ENCODE measurements around the gene ZFP90. TPM values are rescaled to one million over a fixed set of nuclear protein-coding genes. Genes with fewer than 3 reads are reported as not detected.

The ZFP90 gene
- total and polyA plus RNA-seq, 9 of the 15 experiments (the other 6 are each of a cell fraction or from before 2014, with no cell fraction given), result 0.66 to 2.9 (median 2.3) TPM

DNA sequence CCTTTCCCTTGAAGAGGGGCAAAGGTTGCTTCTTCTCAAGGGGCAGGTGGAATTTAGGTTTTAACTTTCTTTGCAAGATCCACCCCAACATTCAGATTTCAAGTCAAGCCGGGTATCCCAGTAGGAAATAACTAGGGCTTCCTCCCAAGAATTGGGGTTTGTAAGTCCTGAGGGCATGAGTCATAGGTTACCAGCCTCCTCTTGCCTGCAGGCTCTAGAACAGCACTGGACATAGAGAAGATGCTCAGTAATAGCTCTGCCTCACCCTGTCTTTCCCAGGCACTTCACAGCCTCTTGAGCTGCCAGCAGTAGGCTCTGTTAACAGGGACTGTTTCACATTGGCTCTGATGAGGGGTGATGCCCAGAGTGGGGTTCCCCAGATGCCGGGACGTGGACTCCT lies 35.8 kb upstream of the ZFP90 start (continued):
- TF ChIP-seq RCOR1 (IDR thresholded peaks at IDR 0.05; ENCODE audit: borderline replicate concordance in 1 of 2, low read depth in 2 of 2, low read length in 2 of 2), result no peak
- TF ChIP-seq MTA2 (IDR thresholded peaks at IDR 0.05; ENCODE audit: low read depth), result no peak
- TF ChIP-seq ZNF778 (CRISPR knock-in tag; IDR thresholded peaks at IDR 0.05), result no peak
- TF ChIP-seq ZZZ3 (IDR thresholded peaks at IDR 0.05), result no peak
- TF ChIP-seq KLF1 (tag; IDR thresholded peaks at IDR 0.05), result no peak
- TF ChIP-seq, protein P1, sequence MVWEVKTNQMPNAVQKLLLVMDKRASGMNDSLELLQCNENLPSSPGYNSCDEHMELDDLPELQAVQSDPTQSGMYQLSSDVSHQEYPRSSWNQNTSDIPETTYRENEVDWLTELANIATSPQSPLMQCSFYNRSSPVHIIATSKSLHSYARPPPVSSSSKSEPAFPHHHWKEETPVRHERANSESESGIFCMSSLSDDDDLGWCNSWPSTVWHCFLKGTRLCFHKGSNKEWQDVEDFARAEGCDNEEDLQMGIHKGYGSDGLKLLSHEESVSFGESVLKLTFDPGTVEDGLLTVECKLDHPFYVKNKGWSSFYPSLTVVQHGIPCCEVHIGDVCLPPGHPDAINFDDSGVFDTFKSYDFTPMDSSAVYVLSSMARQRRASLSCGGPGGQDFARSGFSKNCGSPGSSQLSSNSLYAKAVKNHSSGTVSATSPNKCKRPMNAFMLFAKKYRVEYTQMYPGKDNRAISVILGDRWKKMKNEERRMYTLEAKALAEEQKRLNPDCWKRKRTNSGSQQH (CRISPR knock-in tag; IDR thresholded peaks at IDR 0.05), result no peak
- no peak for TF ChIP-seq MEF2D (tag; conservative IDR thresholded peaks at IDR 0.05; ENCODE audit: low read depth)
- TF ChIP-seq HNRNPUL1 (IDR thresholded peaks at IDR 0.05; ENCODE audit: low read length), result no peak
- TF ChIP-seq TGIF2 (CRISPR knock-in tag; IDR thresholded peaks at IDR 0.05), result no peak

- intact Hi-C loops (cut with micrococcal nuclease), result loop anchor here (10.0 kb wide), 1 partner anchor 109 kb away; no protein-coding TSS in a partner anchor
- CTCF ChIA-PET (ENCODE audit: low intra/inter-chr PET ratio), result no interaction called here
- no peaks in the 10 kb centered on the region for H4K20me1 ChIP-seq (replicated peaks; ENCODE audit: control insufficient read depth, insufficient read depth, low read length)
- H3K27me3 ChIP-seq (ENCODE audit: control insufficient read depth in 2 of 2, insufficient read depth in 2 of 2, low read length in 2 of 2), result peaks cover 8 to 65% of the 10 kb centered on the region in 2 experiments; a peak in 4 of 5 replicates
- H3K36me3 ChIP-seq (ENCODE audit: control insufficient read depth, insufficient read depth, low read length), result no peaks in the 10 kb centered on the region
- in situ Hi-C loops (cut with MboI), result no loop called here
- H2AFZ ChIP-seq (ENCODE audit: low read depth, low read length), result no peak overlapping the region
- H3K9me1 ChIP-seq (ENCODE audit: control insufficient read depth, insufficient read depth, low read length), result no peaks in the 10 kb centered on the region
- no peak overlapping the region for H3K4me3 ChIP-seq
- no peak for TF ChIP-seq FOXJ3 (CRISPR knock-in tag; IDR thresholded peaks at IDR 0.05)
- POLR2A ChIA-PET, result no interaction called here
- FAIRE-seq (no peak), DNase-seq (ENCODE audit: extremely low read depth in 1 of 4, low spot score in 3 of 4) (no peak), ATAC-seq (no peak)
- no peaks in the 10 kb centered on the region for H3K9me3 ChIP-seq (replicated peaks; ENCODE audit: control insufficient read depth, insufficient read depth, low read depth, low read length)
- H3K4me2 ChIP-seq (ENCODE audit: insufficient read depth, low read length), result no peak overlapping the region
- BruUV-seq (replicated peaks), result no TSS peak
- H3K9ac ChIP-seq (ENCODE audit: insufficient read depth in 1 of 2, low read depth in 2 of 2, low read length in 2 of 2), result no peak overlapping the region
- H3K79me2 ChIP-seq (ENCODE audit: control insufficient read depth, insufficient read depth, low read length), result no peaks in the 10 kb centered on the region
- WGBS (ENCODE audit: insufficient coverage, low coverage, missing lambda C conversion rate), result 0% methylated on average over 7 of the region's 7 CpGs
- H3K27ac ChIP-seq (ENCODE audit: extremely low read depth, low read depth, low read length), result no peak overlapping the region
- no peaks in the 10 kb centered on the region for H3K4me1 ChIP-seq (replicated peaks in 1 of 2; ENCODE audit: control insufficient read depth in 2 of 2, insufficient read depth in 2 of 2, low read length in 2 of 2)
Observed at GRCh38 chr16:68504066-68504465, 35.0 kb upstream of the ZFP90 start.

Data from K562 (cell line).